Brain microvascular endothelial cell (primary cell): ENCODE data around the gene MRPS7.

Source experiments
- DNase-seq: peaks from one replicate; pipeline ENCODE4 v3.0.0-alpha.2; 2020
- H3K27ac ChIP-seq: fragments of 250-450 bp; sonication (Bioruptor Pico); 2 replicates; pipeline ENCODE4 v1.5.1; 2020; ENCODE audit warnings: mild to moderate bottlenecking, moderate library complexity
- H3K27me3 ChIP-seq: fragments of 250-450 bp; sonication (Bioruptor Pico); replicated peaks from 2 replicates; pipeline ENCODE4 v1.5.1; 2020; ENCODE audit warnings: mild to moderate bottlenecking
- H3K36me3 ChIP-seq: fragments of 250-450 bp; sonication (Bioruptor Pico); replicated peaks from 2 replicates; pipeline ENCODE4 v1.5.1; 2020; ENCODE audit warnings: mild to moderate bottlenecking
- H3K4me3 ChIP-seq: 2 replicates; pipeline ENCODE4 v1.5.1; 2011; ENCODE audit warnings: low read depth, mild to moderate bottlenecking, control low read depth, low read length, moderate library complexity
- in situ Hi-C: cut with HindIII; loops from 2 replicates; pipeline ENCODE4 v1.10.0; 2017; ENCODE audit warnings: low sequenced_read_pairs, low pct_ligation_motif_present
- TF ChIP-seq, protein P1 (sequence below): IDR thresholded peaks from 2 replicates; pipeline ENCODE4 v1.5.1; 2011; ENCODE audit warnings: low read depth, mild to moderate bottlenecking, moderate library complexity, low read length, control low read depth, inconsistent platforms; ENCODE audit errors: missing control alignments

MRPS7 gene

DNA sequence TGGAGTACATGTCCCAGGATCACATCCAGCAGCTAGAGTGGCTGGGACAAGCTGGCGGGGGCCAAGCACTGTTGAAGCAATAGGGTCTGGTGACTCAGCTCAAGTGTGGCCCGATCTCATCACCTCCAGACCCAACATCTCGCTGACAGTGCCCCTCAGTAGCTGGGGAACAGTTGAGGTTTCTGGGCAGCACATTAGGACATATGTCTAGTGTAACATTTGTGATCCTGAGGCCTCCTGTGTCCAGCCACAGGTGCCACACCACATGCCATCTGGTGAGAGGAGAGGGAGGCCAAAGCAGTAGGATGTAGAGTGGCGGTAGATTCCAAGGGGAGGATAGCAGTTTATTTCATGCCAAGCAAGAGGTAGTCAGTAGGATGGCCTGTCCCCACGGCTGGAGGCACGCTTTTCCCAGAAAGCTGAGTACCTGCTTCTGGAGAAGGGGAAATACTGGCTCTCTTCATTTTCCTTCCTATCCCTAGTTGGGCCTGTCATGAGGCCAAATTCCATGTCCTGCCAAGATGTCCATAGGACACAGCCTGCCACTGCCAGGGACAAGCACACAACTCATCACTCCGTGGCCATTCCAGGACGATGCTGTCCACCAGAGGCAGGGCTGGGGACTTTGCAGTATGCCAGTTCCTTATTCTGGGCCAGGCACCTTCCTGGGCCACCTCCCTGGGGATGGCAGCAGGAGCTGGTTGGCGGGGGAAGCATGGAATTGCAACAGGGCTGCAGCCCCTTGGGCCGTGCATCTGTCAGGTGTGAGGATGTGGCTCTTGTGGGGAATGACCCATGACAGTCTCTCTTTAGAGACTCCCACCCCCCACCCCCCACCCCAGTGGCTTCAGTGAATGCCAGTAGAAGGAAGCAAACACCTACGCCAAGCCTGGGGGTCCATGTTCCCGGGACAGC lies 24.3 kb upstream of the MRPS7 start:
- in situ Hi-C loops = no loop called here
- TF ChIP-seq, protein P1, sequence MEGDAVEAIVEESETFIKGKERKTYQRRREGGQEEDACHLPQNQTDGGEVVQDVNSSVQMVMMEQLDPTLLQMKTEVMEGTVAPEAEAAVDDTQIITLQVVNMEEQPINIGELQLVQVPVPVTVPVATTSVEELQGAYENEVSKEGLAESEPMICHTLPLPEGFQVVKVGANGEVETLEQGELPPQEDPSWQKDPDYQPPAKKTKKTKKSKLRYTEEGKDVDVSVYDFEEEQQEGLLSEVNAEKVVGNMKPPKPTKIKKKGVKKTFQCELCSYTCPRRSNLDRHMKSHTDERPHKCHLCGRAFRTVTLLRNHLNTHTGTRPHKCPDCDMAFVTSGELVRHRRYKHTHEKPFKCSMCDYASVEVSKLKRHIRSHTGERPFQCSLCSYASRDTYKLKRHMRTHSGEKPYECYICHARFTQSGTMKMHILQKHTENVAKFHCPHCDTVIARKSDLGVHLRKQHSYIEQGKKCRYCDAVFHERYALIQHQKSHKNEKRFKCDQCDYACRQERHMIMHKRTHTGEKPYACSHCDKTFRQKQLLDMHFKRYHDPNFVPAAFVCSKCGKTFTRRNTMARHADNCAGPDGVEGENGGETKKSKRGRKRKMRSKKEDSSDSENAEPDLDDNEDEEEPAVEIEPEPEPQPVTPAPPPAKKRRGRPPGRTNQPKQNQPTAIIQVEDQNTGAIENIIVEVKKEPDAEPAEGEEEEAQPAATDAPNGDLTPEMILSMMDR = no peak
- no peak for DNase-seq
- no peaks in the 10 kb centered on the region for H3K27me3 ChIP-seq
- H3K27ac ChIP-seq = no peak overlapping the region
- H3K36me3 ChIP-seq = peaks cover 73% of the 10 kb centered on the region
- no peak overlapping the region for H3K4me3 ChIP-seq

DNA sequence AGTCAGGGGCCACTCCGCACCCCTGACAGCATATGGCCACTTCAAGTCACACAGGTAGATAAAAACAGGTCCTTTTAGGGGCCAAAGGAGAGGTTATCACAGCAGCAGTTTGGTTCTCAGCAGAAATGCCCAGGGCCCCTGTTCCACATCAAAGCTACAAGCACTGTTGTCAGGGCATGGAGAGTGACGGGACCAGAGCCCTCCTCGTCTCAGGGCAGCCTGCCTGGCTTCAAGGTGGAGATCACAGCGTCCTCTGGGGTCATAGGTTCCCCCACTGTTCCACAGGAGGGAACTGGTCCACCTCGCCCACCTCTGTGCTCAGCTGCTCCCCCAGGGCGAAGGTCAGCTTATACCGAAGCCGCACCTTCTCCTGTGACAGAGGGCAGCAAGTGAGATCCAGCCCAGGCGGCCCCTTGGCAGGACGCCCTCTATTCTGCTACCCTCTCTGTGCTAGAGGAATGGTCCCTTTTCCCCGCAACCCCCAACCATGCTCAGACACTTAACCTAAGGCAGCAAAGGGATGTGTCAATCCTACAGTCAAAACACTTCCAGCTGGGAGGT lies 23.6 kb upstream of the MRPS7 start:
- Histone ChIP-seq H3K27me3 (no peaks in the 10 kb centered on the region), H3K36me3 (peaks cover 74% of the 10 kb centered on the region), H3K4me3 (no peak overlapping the region), H3K27ac (no peak overlapping the region)
- in situ Hi-C loops = no loop called here
- DNase-seq = no peak
- TF ChIP-seq, protein P1 = no peak

DNA sequence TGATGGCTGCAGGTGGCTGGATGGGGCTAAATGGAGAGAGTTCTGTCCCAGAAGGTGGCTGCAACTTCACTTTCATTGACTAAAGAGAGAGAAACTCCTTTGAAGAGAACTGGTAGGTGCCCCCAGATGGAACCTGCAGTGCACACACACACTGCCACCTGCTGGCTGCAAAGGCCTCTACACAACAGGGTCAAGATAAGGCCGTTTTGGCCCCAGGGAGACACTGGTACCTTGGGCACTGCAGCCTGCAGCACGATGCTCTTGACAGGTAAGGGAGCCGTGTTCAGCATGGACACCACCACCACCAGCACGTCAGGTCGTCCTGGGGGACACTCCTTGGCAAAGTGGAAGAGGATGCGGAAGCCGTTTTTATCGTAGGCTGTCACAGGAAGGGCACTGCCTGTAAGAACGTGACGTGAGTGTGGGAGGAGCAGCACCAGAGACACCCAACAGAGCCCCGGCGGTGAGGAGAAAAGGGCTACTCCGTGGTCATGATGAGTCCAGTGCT lies 22.9 kb upstream of the MRPS7 start:
- Histone ChIP-seq H3K36me3 (peaks cover 76% of the 10 kb centered on the region), H3K27me3 (no peaks in the 10 kb centered on the region), H3K27ac (no peak overlapping the region), H3K4me3 (no peak overlapping the region)
- in situ Hi-C loops = no loop called here
- peak; percentile 39 for DNase-seq
- TF ChIP-seq, protein P1 = peak; percentile 94

DNA sequence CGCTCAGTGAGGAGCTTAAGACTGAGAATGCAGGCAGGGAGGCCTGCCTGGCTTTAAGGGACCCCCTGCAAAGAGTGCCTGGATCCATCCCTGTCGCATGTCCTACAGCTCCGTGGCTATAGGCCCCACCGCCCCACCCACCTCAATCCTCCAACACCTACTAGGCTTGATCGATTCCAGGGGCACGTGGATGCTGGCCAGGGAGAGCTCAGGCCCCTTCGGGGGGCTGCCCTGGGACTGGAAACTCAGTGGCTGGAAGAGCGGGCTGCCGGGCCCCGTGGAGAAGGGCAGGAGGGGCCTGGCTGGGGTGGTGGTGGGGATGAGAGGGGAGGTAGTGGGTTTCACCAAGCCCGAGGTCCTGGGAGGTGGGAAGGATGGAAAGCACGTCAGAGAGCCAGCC lies 22.5 kb upstream of the MRPS7 start:
- Histone ChIP-seq H3K4me3 (no peak overlapping the region), H3K27me3 (no peaks in the 10 kb centered on the region), H3K36me3 (peaks cover 75% of the 10 kb centered on the region), H3K27ac (no peak overlapping the region)
- in situ Hi-C loops = no loop called here
- DNase-seq = no peak
- TF ChIP-seq, protein P1 = no peak

DNA sequence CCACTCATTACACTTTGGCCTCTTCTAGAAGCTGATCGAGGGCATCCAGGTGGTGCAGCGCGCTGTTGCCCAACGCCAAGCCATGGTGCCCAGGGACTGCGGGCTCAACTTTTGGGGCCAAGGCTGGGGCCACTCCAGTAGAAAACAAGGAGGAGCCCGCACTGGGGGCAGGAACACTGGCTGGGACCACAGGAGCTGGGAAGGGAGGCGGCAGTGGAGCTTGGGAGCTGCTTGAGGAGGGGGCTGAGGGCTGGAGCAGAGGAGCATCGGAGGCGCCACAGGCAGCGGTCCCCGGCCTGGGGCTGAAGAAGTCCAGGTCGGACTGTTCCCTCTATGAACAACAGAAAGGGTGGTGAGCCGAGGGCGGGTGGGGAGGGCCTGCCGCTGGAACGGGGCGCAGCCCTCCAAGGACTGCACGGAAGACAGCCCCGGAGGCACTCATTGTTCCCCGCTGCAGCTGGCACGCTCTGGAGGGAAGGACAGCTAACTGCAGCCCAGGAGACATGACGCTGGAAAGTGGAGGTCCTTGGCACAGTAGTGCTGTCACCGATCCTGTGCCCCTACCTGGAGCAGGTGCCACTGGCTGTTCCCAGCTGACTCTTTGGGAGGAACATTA lies 21.8 kb upstream of the MRPS7 start:
- in situ Hi-C loops = no loop called here
- no peaks in the 10 kb centered on the region for H3K27me3 ChIP-seq
- TF ChIP-seq, protein P1 = no peak

More for the DNA sequence above, 21.8 kb upstream of the MRPS7 start:
- no peak for DNase-seq
- Histone ChIP-seq H3K4me3 (no peak overlapping the region), H3K36me3 (peaks cover 71% of the 10 kb centered on the region), H3K27ac (no peak overlapping the region)
